ENCODE results near the gene SORBS2.

The SORBS2 gene

GRCh38 chr4:185752872-185753271, 59.1 kb downstream of the SORBS2 start:
- no peak for DNase-seq
- in situ Hi-C loops (cut with HindIII; ENCODE audit: low pct_ligation_motif_present, low pct_unique_long_range_greater_than_20kb, low sequenced_read_pairs) = no loop called here

GRCh38 chr4:185749858-185750257, 62.1 kb downstream of the SORBS2 start:
- no peak for DNase-seq
- in situ Hi-C loops (cut with HindIII; ENCODE audit: low pct_ligation_motif_present, low pct_unique_long_range_greater_than_20kb, low sequenced_read_pairs) = no loop called here

- in situ Hi-C loops (cut with HindIII; ENCODE audit: low pct_ligation_motif_present, low pct_unique_long_range_greater_than_20kb, low sequenced_read_pairs) = no loop called here
- DNase-seq = no peak
Measured at GRCh38 chr4:185748901-185749390, 63.0 kb downstream of the SORBS2 start.

GRCh38 chr4:185745891-185746290, 66.1 kb downstream of the SORBS2 start:
- no peak for DNase-seq
- in situ Hi-C loops (cut with HindIII; ENCODE audit: low pct_ligation_motif_present, low pct_unique_long_range_greater_than_20kb, low sequenced_read_pairs) = no loop called here

GRCh38 chr4:185744946-185745345, 67.0 kb downstream of the SORBS2 start:
- in situ Hi-C loops (cut with HindIII; ENCODE audit: low pct_ligation_motif_present, low pct_unique_long_range_greater_than_20kb, low sequenced_read_pairs) = no loop called here

DNA sequence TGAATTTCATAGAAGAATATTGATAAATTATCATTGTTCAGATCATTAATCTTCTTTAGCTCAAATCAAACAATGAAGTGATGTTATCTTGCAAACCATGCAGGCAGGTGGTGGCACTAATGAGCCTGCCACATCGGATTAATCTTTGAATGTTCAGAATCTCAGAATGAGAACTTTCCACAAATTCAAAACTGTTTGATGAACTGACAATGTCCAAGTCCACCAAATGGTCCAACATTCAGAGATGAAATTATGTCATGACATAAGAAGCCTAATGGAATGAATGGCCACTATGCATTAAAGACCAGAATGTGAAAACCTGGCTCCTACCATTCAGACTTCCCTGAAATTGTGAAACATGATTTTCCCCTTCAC, 67.5 kb downstream of the SORBS2 start:
- DNase-seq = no peak
- in situ Hi-C loops (cut with HindIII; ENCODE audit: low pct_ligation_motif_present, low pct_unique_long_range_greater_than_20kb, low sequenced_read_pairs) = no loop called here

More at GRCh38 chr4:185744946-185745345, 67.0 kb downstream of the SORBS2 start:
- DNase-seq = no peak

DNA sequence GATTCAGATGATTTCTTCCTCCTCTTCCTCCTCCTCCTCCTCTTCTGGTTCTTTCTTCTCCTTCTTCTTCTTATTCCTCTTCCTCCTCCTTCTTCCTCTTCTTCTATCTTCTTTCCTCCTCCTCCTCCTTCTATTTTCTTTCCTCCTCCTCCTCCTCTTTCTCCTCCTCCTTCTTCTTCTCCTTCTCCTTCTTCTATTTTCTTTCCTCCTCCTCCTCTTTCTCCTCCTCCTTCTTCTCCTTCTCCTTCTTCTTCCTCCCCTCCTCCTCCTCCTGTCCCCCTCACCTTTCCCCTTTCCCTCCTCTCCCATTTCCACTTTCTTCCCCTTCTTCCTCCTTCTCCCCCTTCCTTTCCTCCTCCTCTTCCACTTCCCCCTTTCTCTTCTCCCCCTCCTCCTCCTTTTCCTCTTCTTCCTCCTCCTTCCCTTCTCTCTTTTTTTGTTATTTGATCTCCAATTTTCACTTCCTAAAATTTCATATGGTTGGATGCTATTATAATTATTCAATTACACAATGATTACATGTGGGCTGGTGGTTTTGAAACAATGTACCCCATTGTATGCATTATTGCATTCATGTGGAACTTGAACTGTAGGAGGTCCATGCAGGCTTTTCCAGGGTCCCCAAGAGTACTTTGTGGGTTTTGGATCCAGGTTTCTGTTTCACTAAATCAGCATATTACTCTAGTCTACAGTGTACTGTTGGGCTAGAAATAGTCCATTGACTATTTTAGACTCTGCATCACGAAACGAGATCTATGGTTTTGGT, 68.1 kb downstream of the SORBS2 start:
- no peak for DNase-seq
- in situ Hi-C loops (cut with HindIII; ENCODE audit: low pct_ligation_motif_present, low pct_unique_long_range_greater_than_20kb, low sequenced_read_pairs) = no loop called here

DNA sequence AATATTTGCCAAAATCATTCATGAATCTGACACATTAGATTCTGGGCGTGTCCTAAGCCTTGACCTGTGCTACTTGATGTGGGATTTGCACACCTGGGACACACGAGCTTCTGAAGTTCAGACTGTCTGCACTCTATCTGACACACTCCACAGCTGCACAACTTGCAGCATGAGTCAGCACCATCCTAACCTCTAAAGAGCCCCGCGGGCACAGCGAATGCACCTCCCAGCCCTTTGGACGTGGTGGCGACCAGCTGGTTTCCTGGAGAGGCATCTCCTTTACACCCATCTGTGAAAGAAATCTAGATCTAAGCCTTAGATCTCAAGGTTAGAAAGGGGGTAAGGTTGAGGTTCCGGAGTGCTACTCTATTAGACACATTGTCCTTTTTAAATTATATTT, 69.2 kb downstream of the SORBS2 start:
- in situ Hi-C loops (cut with HindIII; ENCODE audit: low pct_ligation_motif_present, low pct_unique_long_range_greater_than_20kb, low sequenced_read_pairs) = no loop called here
- DNase-seq = no peak

- DNase-seq = no peak
- in situ Hi-C loops (cut with HindIII; ENCODE audit: low pct_ligation_motif_present, low pct_unique_long_range_greater_than_20kb, low sequenced_read_pairs) = no loop called here
Measured at GRCh38 chr4:185741795-185742194, 70.2 kb downstream of the SORBS2 start.

DNA sequence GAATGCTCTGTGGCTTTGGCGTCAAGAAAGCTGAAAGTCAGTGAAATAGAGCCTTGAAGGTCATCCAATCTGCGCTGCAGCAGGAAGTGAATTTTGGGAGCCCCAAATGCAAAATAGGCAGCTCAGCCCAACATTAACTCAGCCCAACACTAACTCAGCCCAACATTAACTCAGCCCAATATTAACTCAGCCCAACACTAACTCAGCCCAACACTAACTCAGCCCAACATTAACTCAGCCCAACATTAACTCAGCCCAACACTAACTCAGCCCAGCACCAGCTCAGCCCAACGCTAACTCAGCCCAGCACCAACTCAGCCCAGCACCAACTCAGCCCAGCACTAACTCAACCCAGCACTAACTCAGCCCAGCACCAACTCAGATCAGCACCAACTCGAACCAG, 71.5 kb downstream of the SORBS2 start:
- DNase-seq = no peak
- in situ Hi-C loops (cut with HindIII; ENCODE audit: low pct_ligation_motif_present, low pct_unique_long_range_greater_than_20kb, low sequenced_read_pairs) = no loop called here

DNA sequence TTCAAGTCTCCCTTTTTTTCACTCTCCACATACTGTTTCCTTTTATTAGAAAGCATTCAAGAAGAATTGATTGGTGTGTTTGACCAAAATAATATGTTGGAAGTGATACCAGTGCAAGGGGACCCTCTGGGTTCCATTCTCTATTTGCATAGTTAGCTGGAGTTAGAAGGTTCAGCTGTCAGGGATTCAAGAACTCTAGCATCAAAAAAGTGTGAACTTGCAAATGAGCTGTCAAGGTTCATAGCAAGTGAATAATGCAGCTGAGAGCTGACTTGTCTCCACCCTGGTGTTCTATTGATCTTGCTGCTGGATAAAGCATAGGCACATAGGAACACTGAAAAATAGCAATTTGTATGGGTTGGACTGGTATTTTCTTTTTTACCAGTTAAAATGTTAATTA, 73.2 kb downstream of the SORBS2 start:
- in situ Hi-C loops (cut with HindIII; ENCODE audit: low pct_ligation_motif_present, low pct_unique_long_range_greater_than_20kb, low sequenced_read_pairs) = no loop called here
- no peak for DNase-seq

DNA sequence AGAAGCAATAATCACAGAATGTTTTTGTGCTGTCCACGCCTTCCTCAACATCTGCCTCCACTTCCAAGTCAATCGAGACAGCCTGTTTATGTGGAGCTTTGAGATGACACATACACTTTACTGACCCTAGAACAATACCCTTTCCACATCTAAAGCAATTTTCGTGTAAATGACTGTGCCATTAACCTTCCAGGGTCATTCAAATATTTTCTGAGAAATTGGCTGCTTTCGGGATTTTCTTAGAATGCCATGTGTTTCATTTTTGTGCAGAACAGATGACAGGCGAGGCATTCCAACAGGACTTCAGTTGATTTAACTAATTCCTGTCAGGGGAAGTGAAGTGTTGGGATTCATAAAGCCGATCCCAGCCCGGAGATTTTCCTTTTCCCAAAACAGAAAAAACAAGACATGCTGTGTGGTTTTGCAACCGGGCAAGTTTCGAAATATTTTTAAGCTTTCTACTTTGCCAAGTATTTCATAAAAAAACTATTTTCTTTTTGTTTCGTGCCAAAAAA, 73.9 kb downstream of the SORBS2 start:
- in situ Hi-C loops (cut with HindIII; ENCODE audit: low pct_ligation_motif_present, low pct_unique_long_range_greater_than_20kb, low sequenced_read_pairs) = no loop called here
- DNase-seq = no peak

- DNase-seq = no peak
- in situ Hi-C loops (cut with HindIII; ENCODE audit: low pct_ligation_motif_present, low pct_unique_long_range_greater_than_20kb, low sequenced_read_pairs) = no loop called here
Measured at GRCh38 chr4:185737489-185738037, 74.4 kb downstream of the SORBS2 start.

- in situ Hi-C loops (cut with HindIII; ENCODE audit: low pct_ligation_motif_present, low pct_unique_long_range_greater_than_20kb, low sequenced_read_pairs) = no loop called here
- no peak for DNase-seq
Measured at GRCh38 chr4:185736882-185737281, 75.1 kb downstream of the SORBS2 start.

- DNase-seq = no peak
- in situ Hi-C loops (cut with HindIII; ENCODE audit: low pct_ligation_motif_present, low pct_unique_long_range_greater_than_20kb, low sequenced_read_pairs) = no loop called here
Measured at GRCh38 chr4:185735866-185736400, 76.1 kb downstream of the SORBS2 start.

GRCh38 chr4:185734930-185735329, 77.1 kb downstream of the SORBS2 start:
- in situ Hi-C loops (cut with HindIII; ENCODE audit: low pct_ligation_motif_present, low pct_unique_long_range_greater_than_20kb, low sequenced_read_pairs) = no loop called here

DNA sequence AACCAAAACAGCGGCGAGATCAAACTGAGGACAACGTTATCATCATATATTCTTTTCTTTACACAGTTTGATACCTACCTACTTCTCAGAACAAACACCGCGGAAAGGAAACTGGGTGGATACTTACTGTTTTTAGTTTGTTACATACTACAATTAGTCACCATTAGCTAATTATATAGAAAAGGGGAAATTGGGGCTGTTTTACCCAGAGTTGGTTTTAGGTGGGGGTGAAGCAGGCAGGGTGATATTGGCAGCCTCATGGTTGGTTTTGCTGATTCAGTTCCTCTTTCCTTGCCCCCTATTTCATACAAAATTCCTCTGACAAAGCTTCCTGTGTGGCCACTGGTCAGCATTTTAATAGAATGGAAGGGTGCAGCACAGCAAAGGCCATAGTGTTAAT, 77.8 kb downstream of the SORBS2 start:
- DNase-seq = no peak
- in situ Hi-C loops (cut with HindIII; ENCODE audit: low pct_ligation_motif_present, low pct_unique_long_range_greater_than_20kb, low sequenced_read_pairs) = no loop called here

More at GRCh38 chr4:185734930-185735329, 77.1 kb downstream of the SORBS2 start:
- DNase-seq = no peak

GRCh38 chr4:185730849-185731608, 81.0 kb downstream of the SORBS2 start:
- DNase-seq = no peak
- in situ Hi-C loops (cut with HindIII; ENCODE audit: low pct_ligation_motif_present, low pct_unique_long_range_greater_than_20kb, low sequenced_read_pairs) = no loop called here

- in situ Hi-C loops (cut with HindIII; ENCODE audit: low pct_ligation_motif_present, low pct_unique_long_range_greater_than_20kb, low sequenced_read_pairs) = no loop called here
- DNase-seq = peak; percentile 37
Measured at GRCh38 chr4:185730387-185730786, 81.6 kb downstream of the SORBS2 start.

All from ACHN (cell line).